A549 treated with AZD9567 at 1 μM for 4 hours (cell line): ENCODE measurements around the gene MSMB. TPM values are rescaled to one million over a fixed set of nuclear protein-coding genes. Genes with fewer than 3 reads are reported as not detected.

ENCODE experiments used
- total RNA-seq: library from RNA; stranded (reverse); fragments of 200-300 nt; extraction: Qiagen RNA extraction; gene quantifications from 5 replicates; pipeline ENCODE4 v1.2.3, GENCODE V29; 2022; ENCODE audit not compliant: insufficient read depth

MSMB gene, protein sequence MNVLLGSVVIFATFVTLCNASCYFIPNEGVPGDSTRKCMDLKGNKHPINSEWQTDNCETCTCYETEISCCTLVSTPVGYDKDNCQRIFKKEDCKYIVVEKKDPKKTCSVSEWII
- 0.35 TPM in 1 of 5 replicates, not detected in the others for total RNA-seq

DNA sequence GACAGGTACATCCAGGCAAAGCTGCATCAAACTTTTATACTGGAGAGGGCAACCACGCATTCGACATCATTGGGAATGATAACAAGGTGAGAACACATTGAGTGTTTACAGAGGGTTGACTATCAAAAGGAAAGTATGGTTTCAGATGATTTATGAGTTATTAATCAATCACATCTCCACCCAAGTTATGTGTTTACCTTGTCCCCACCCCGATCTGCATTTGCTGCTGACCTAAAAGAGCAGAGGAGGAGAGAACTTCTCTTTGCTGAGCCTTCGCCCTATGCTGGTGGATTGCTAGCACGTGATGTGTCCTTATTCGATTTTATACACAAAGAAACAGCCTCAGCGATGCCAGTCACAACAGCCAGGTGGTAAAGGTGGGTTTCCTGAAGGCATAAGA is at the start of gene MSMB:
MSMB (minus strand) TSS at position 9 of the 400 bp plus-strand sequence. CDS start 32 bp downstream, outside the sequence.

DNA sequence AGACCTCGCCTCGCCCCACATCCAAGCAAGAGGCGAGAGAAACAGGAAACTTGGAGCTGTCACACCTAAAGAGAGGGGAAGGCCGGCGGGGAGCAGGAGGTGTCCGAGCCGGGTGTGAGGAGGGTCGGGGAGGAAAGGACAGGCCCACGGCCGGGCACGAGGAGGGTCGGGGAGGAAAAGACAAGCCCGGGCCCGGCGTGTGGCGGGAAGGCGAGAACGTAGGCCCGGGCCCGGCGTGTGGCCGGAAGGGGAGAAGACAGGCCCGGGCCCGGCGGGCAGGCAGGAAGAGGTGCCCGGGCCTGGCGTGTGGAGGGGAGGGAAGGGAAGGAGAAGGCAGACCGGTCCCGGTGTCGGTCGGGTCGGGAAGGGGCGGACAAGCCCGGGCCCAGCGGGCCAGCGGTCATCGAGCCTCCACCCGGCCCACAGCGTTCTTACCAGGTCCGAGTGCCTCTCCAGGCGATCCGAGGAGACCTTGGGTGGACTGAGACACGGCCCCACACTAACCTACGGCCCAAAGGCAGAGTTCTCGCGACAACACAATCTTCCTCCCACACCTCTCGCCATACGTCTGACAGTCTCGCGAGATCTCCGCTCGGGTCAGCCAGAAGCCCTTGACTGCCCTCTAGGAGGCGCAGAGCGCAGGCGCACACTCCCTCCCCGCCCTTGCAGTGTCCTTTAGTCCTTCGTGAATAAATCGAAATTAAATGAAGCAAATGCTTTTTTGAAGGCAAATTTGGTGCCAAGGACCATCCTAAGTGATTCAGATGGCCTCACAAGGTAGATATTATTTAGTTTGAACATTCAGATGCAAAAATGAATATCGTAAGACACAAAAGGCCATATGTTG is 15.8 kb downstream of the MSMB start, which contains the start of gene NCOA4:
NCOA4 (minus strand) TSS at position 533 of the 847 bp plus-strand sequence. CDS start 13,943 bp downstream, outside the sequence.

Other genes with a start within 250 kb of the MSMB start
- 7.3 to 10.7 TPM (median 9.6 TPM) in 5 replicates for gene AGAP4, start 198.8 kb downstream of the MSMB start, total RNA-seq
- gene TIMM23, start 73.8 kb downstream of the MSMB start, total RNA-seq, result 149 to 169 TPM (median 151 TPM) in 5 replicates
- 88.6 to 109 TPM (median 91.3 TPM) in 5 replicates for gene NCOA4, start 15.6 kb downstream of the MSMB start, total RNA-seq
- 0.21 to 0.44 TPM (median 0.29 TPM) in 4 of 5 replicates, not detected in the other for gene ANTXRL, start 240.7 kb upstream of the MSMB start, total RNA-seq